GM12878 (cell line): Measurements from ENCODE around the gene ZDHHC5. TPM values are rescaled to one million over a fixed set of nuclear protein-coding genes. Genes with fewer than 3 reads are reported as not detected.
"Not testable (repeated sequence)": the region's sequence is repeated elsewhere in the genome, so short reads cannot be mapped to it uniquely, and the experiment has no call there.

Source experiments
- ATAC-seq: fragments of 200-7000 bp; cut with Tn5 transposase; 3 replicates; pipeline ENCODE4 v1.9.1; 2020; ENCODE audit warnings: mild to moderate bottlenecking, moderate library complexity
- BruUV-seq: library from RNA; stranded (reverse); fragments of 400-500 nt; replicated peaks from 2 replicates; lab custom pipeline; 2021; lab: Mats Ljungman, UMichigan
- CTCF ChIA-PET: fragments of 300-600 bp; sonication (Branson Sonifier 250); formaldehyde crosslinking; extraction: SDS; loops from one replicate; lab custom pipeline; 2021; ENCODE audit warnings: inconsistent platforms; lab: Yijun Ruan, JAX
- POLR2A ChIA-PET: fragments of 350-600 bp; formaldehyde crosslinking; extraction: SDS; loops from one replicate; lab custom pipeline; 2021; ENCODE audit warnings: inconsistent platforms; lab: Charles Lee
- RAD21 ChIA-PET: fragments of 300-600 bp; sonication (Branson Sonifier 250); formaldehyde crosslinking; loops from one replicate; lab custom pipeline; 2023; ENCODE audit warnings: antibody characterized with exemption; ENCODE audit not compliant: unreplicated experiment; lab: Charles Lee
- SMC1A ChIA-PET: fragments of 300-600 bp; sonication (Branson Sonifier 250); formaldehyde crosslinking; loops from one replicate; lab custom pipeline; 2023; ENCODE audit not compliant: unreplicated experiment, uncharacterized antibody; lab: Charles Lee
- DNase-seq: peaks from one replicate; pipeline ENCODE4 v3.0.0-alpha.2; 2011; ENCODE audit warnings: low read depth, low spot score
- FAIRE-seq: peaks from 3 replicates; lab custom pipeline; 2011; peaks lifted over from hg19 to GRCh38; lab: Jason Lieb, UNC
- H2AFZ ChIP-seq: 2 replicates; pipeline ENCODE4 v1.6.0; 2011; ENCODE audit warnings: low read depth, low read length, control low read depth; ENCODE audit not compliant: control insufficient read depth
- H3K27ac ChIP-seq: 2 replicates; pipeline ENCODE4 v1.5.1; 2011; ENCODE audit warnings: control low read depth; ENCODE audit not compliant: control insufficient read depth, insufficient read depth
- H3K27me3 ChIP-seq, 2 experiments: replicated peaks in 1 of 2; 2 replicates each; pipeline versions ENCODE4 v1.6.0 to v1.6.1; 2011; ENCODE audit warnings: low read length in 1 of 2; ENCODE audit not compliant: control insufficient read depth in 2 of 2, insufficient read depth in 2 of 2
- H3K36me3 ChIP-seq, 2 experiments: 2 replicates each; pipeline ENCODE4 v1.5.1; 2011; ENCODE audit warnings: low read length in 1 of 2; ENCODE audit not compliant: control insufficient read depth in 2 of 2, insufficient read depth in 2 of 2
- H3K4me1 ChIP-seq: 2 replicates; pipeline ENCODE4 v1.6.1; 2011; ENCODE audit warnings: mild to moderate bottlenecking, low read length, moderate library complexity, mixed read lengths; ENCODE audit not compliant: control insufficient read depth, insufficient read depth
- H3K4me2 ChIP-seq: 2 replicates; pipeline ENCODE4 v1.6.0; 2011; ENCODE audit warnings: control low read depth; ENCODE audit not compliant: control insufficient read depth, insufficient read depth
- H3K4me3 ChIP-seq: fragments of 200-600 bp; sonication (generic); 2 replicates; pipeline ENCODE4 v1.5.1; 2016
- H3K79me2 ChIP-seq: 2 replicates; pipeline ENCODE4 v1.6.0; 2011; ENCODE audit warnings: low read length; ENCODE audit not compliant: control insufficient read depth, insufficient read depth
- H3K9ac ChIP-seq: 2 replicates; pipeline ENCODE4 v1.8.0; 2011; ENCODE audit warnings: low read length, control low read depth, mixed read lengths; ENCODE audit not compliant: control insufficient read depth, insufficient read depth
- H3K9me3 ChIP-seq: replicated peaks from 3 replicates; pipeline ENCODE4 v1.5.1; 2011; ENCODE audit warnings: mild to moderate bottlenecking, low read length; ENCODE audit not compliant: control insufficient read depth, insufficient read depth
- H4K20me1 ChIP-seq: 2 replicates; pipeline ENCODE4 v1.6.0; 2011; ENCODE audit not compliant: control insufficient read depth, insufficient read depth
- ATF7 ChIP-seq: fragments of 450-650 bp; IDR thresholded peaks from 2 replicates; pipeline ENCODE4 v1.6.1; 2016; ENCODE audit warnings: low read depth, mild to moderate bottlenecking
- ETV6 ChIP-seq, 2 experiments: fragments of 450-650 bp in 1 of 2; IDR thresholded peaks in 1 of 2; conservative IDR thresholded peaks in 1 of 2; 2 replicates each; pipeline ENCODE4 v1.6.1; 2014; ENCODE audit warnings: antibody characterized with exemption in 1 of 2, borderline replicate concordance in 1 of 2, low read depth in 1 of 2, mild to moderate bottlenecking in 1 of 2, moderate library complexity in 1 of 2
- GATAD2B ChIP-seq: fragments of 450-650 bp; conservative IDR thresholded peaks from 2 replicates; pipeline ENCODE4 v1.6.1; 2017; ENCODE audit warnings: low read depth, mild to moderate bottlenecking, moderate library complexity
- HDGF ChIP-seq: fragments of 450-650 bp; IDR thresholded peaks from 2 replicates; pipeline ENCODE4 v1.6.1; 2016; ENCODE audit warnings: antibody characterized with exemption
- HSF1 ChIP-seq: fragments of 150-350 bp; IDR thresholded peaks from 2 replicates; pipeline ENCODE4 v1.6.1; 2014; ENCODE audit warnings: mild to moderate bottlenecking, low read depth, low read length
- IKZF1 ChIP-seq: fragments of 450-650 bp; conservative IDR thresholded peaks from 2 replicates; pipeline ENCODE4 v1.6.1; 2017; ENCODE audit warnings: antibody characterized with exemption, mild to moderate bottlenecking
- IKZF2 ChIP-seq, 2 experiments: fragments of 450-650 bp; IDR thresholded peaks; 2 replicates each; pipeline ENCODE4 v1.6.1; 2017; ENCODE audit warnings: mild to moderate bottlenecking in 2 of 2, moderate library complexity in 2 of 2
- JUND ChIP-seq: IDR thresholded peaks from 2 replicates; pipeline ENCODE4 v1.6.1; 2012; ENCODE audit warnings: low read depth, mild to moderate bottlenecking, low read length, improper control_type of control experiment, moderate library complexity
- NBN ChIP-seq: fragments of 450-650 bp; IDR thresholded peaks from 2 replicates; pipeline ENCODE4 v1.6.1; 2016
- NR2C2 ChIP-seq: IDR thresholded peaks from 2 replicates; pipeline ENCODE4 v1.6.1; 2011; ENCODE audit warnings: borderline replicate concordance, low read depth; ENCODE audit not compliant: control insufficient read depth, insufficient read length
- SMAD5 ChIP-seq: IDR thresholded peaks from 2 replicates; pipeline ENCODE4 v1.6.1; 2016; ENCODE audit warnings: antibody characterized with exemption, low read depth
- TBL1XR1 ChIP-seq: IDR thresholded peaks from 2 replicates; pipeline ENCODE4 v1.6.1; 2012; ENCODE audit warnings: low read depth, low read length, improper control_type of control experiment
- ZBTB4 ChIP-seq: fragments of 450-650 bp; formaldehyde crosslinking; IDR thresholded peaks from 2 replicates; pipeline ENCODE4 v1.4.0; 2022; ENCODE audit warnings: mild to moderate bottlenecking, moderate library complexity
- WGBS: methylation state at CpG from one replicate; pipeline ENCODE4 v1.1.6; 2016; ENCODE audit warnings: low lambda C conversion rate; ENCODE audit not compliant: insufficient replicate concordance, insufficient coverage; ENCODE audit errors: missing lambda C conversion rate; 5-methylcytosine and 5-hydroxymethylcytosine counted together
- in situ Hi-C: fragments of 300-500 bp; cut with MboI; formaldehyde crosslinking; loops from 9 replicates; pipeline ENCODE4 v1.14.3; 2018; ENCODE audit warnings: mixed read lengths
- intact Hi-C: fragments of 100-400 bp; cut with micrococcal nuclease; formaldehyde crosslinking; loops from one replicate; pipeline ENCODE4 v1.14.2; 2022; ENCODE audit not compliant: unreplicated experiment
- polyA plus RNA-seq, 11 experiments: library from polyadenylated mRNA; depleted of rRNA in 4 of 11; unstranded in 6 of 11; stranded (reverse) in 5 of 11; fragments of >200 nt; fragmentation: Nextera tagmentation in 4 of 11; fragmentation: Illumina TruSeq in 1 of 11; extraction: Ambion mirVana in 4 of 11; extraction: Trizol in 1 of 11; gene quantifications; 1 replicate in 1 of 11; 2 replicates in 10 of 11; pipeline versions ENCODE4 v1.2.1 to v1.2.3, GENCODE V29; 2011 to 2016; ENCODE audit warnings: inconsistent platforms in 2 of 11, missing spikeins in 2 of 11, low read depth in 1 of 11
- total RNA-seq, 4 experiments: library from RNA; depleted of rRNA in 3 of 4; stranded (reverse); fragments of >200 nt in 3 of 4; fragmentation: Illumina TruSeq in 1 of 4; extraction: Trizol in 1 of 4; gene quantifications; 2 replicates each; pipeline versions ENCODE4 v1.2.1 to v1.2.3, GENCODE V29; 2013 to 2021

Gene ZDHHC5
- total and polyA plus RNA-seq, 10 of the 15 experiments (the other 5 are each of a cell fraction or from before 2014, with no cell fraction given) = 3.9 to 61.3 (median 37.6) TPM

GRCh38 chr11:57713835-57714234 is 45.9 kb downstream of the ZDHHC5 start (continued):
- TF ChIP-seq NR2C2 = no peak
- TF ChIP-seq HDGF = no peak
- TF ChIP-seq GATAD2B = no peak
- no peak for TF ChIP-seq TBL1XR1

- WGBS = 99% methylated on average over 12 of the region's 34 CpGs
- H3K27me3 ChIP-seq, H3K27ac ChIP-seq, SMC1A ChIA-PET, H3K9ac ChIP-seq, FAIRE-seq, DNase-seq, H3K36me3 ChIP-seq, intact Hi-C loops, CTCF ChIA-PET, H3K4me2 ChIP-seq, POLR2A ChIA-PET, ATAC-seq, in situ Hi-C loops, H3K4me3 ChIP-seq, H4K20me1 ChIP-seq, H3K4me1 ChIP-seq, RAD21 ChIA-PET, BruUV-seq, H2AFZ ChIP-seq, H3K9me3 ChIP-seq: not testable (repeated sequence)
- H3K79me2 ChIP-seq = peaks cover 47% of the 10 kb centered on the region
These were observed 48.8 kb downstream of the ZDHHC5 start for GRCh38 chr11:57716726-57717125.

- FAIRE-seq (no peak), ATAC-seq (no peak), DNase-seq (no peak)
- no peaks in the 10 kb centered on the region for H3K27me3 ChIP-seq
- H3K9ac ChIP-seq = no peak overlapping the region
- no peaks in the 10 kb centered on the region for H4K20me1 ChIP-seq
- in situ Hi-C loops (no loop called here), intact Hi-C loops (no loop called here)
- H3K27ac ChIP-seq = no peak overlapping the region
- CTCF ChIA-PET = no interaction called here
- RAD21 ChIA-PET = interaction anchor here (0.9 kb wide), 1 partner anchor 41 kb away, joined by 3 read pairs; no protein-coding TSS in a partner anchor
- SMC1A ChIA-PET = interaction anchor here (3.1 to 3.7 kb wide), 2 partner anchors 13 to 73 kb away, joined by 9 to 19 read pairs; no protein-coding TSS in a partner anchor
- H3K4me1 ChIP-seq = 0 out of 2 replicates have a peak, but pooled peaks cover 6% of the 10 kb centered on the region
- no peaks in the 10 kb centered on the region for H3K9me3 ChIP-seq
- no peak overlapping the region for H2AFZ ChIP-seq
- H3K79me2 ChIP-seq = peaks cover 39% of the 10 kb centered on the region
- H3K36me3 ChIP-seq = peaks cover 0 to 1% of the 10 kb centered on the region in 2 experiments; a peak in 1 of 4 replicates
- no peak overlapping the region for H3K4me3 ChIP-seq
- POLR2A ChIA-PET = no interaction called here
- H3K4me2 ChIP-seq = no peak overlapping the region
- WGBS = 100% methylated on average over 2 of the region's 2 CpGs
- no TSS peak for BruUV-seq
- TF ChIP-seq ATF7 (no peak), ETV6 (conservative IDR thresholded peaks at IDR 0.05 in 1 of 2, IDR thresholded peaks at IDR 0.05 in 1 of 2; ENCODE audit: borderline replicate concordance in 1 of 2, low read depth in 1 of 2) (no peak), ZBTB4 (CRISPR knock-in tag) (no peak), SMAD5 (no peak), JUND (no peak), HSF1 (no peak), NBN (no peak), IKZF1 (no peak), IKZF2 (IDR thresholded peaks at IDR 0.05) (no peak)
These were observed 59.3 kb downstream of the ZDHHC5 start for GRCh38 chr11:57727185-57727584.
